Fibroblast of lung (primary cell): ENCODE data around the gene BCKDHB. TPM values are rescaled to one million over a fixed set of nuclear protein-coding genes. Genes with fewer than 3 reads are reported as not detected.

Experiments
- DNase-seq, 2 donors: peaks; one replicate each; pipeline versions ENCODE4 v3.0.0 to v3.0.0-alpha.2; 2010; ENCODE audit warnings: low read depth in 2 of 2
- H2AFZ ChIP-seq: 2 replicates; pipeline ENCODE4 v1.5.1; 2012; ENCODE audit warnings: low read length, control low read depth, inconsistent platforms
- H3K27ac ChIP-seq: 2 replicates; pipeline ENCODE4 v1.5.1; 2011; ENCODE audit warnings: low read length, control low read depth; ENCODE audit not compliant: insufficient read depth
- H3K27me3 ChIP-seq: 2 replicates; pipeline ENCODE4 v1.5.1; 2011; ENCODE audit warnings: mild to moderate bottlenecking, low read length; ENCODE audit not compliant: control insufficient read depth, insufficient read depth
- H3K36me3 ChIP-seq: 2 replicates; pipeline ENCODE4 v1.5.1; 2011; ENCODE audit warnings: low read length; ENCODE audit not compliant: control insufficient read depth, insufficient read depth
- H3K4me1 ChIP-seq: 2 replicates; pipeline ENCODE4 v1.5.1; 2011; ENCODE audit warnings: low read length; ENCODE audit not compliant: control insufficient read depth, insufficient read depth; ENCODE audit errors: extremely low read depth
- H3K4me2 ChIP-seq: 2 replicates; pipeline ENCODE4 v1.5.1; 2011; ENCODE audit warnings: low read length, control low read depth; ENCODE audit not compliant: insufficient read depth; ENCODE audit errors: extremely low read depth
- H3K4me3 ChIP-seq, 4 experiments: fragments of 200-600 bp in 1 of 4; sonication (generic) in 1 of 4; replicated peaks in 1 of 4; 2 replicates each; pipeline ENCODE4 v1.5.1; 2011 to 2016; ENCODE audit warnings: low read length in 4 of 4, low read depth in 3 of 4, mild to moderate bottlenecking in 3 of 4, control low read depth in 2 of 4, inconsistent platforms in 1 of 4, mixed read lengths in 1 of 4; ENCODE audit not compliant: insufficient read depth in 1 of 4; ENCODE audit errors: control extremely low read depth in 1 of 4
- H3K79me2 ChIP-seq: 2 replicates; pipeline ENCODE4 v1.5.1; 2012; ENCODE audit warnings: mild to moderate bottlenecking, low read length, inconsistent platforms; ENCODE audit not compliant: control insufficient read depth, insufficient read depth
- H3K9ac ChIP-seq: 2 replicates; pipeline ENCODE4 v1.5.1; 2011; ENCODE audit warnings: mild to moderate bottlenecking, low read length, control low read depth; ENCODE audit not compliant: insufficient read depth
- H3K9me3 ChIP-seq: 2 replicates; pipeline ENCODE4 v1.5.1; 2012; ENCODE audit warnings: low read depth, low read length; ENCODE audit not compliant: control insufficient read depth, insufficient read depth
- H4K20me1 ChIP-seq: 2 replicates; pipeline ENCODE4 v1.5.1; 2011; ENCODE audit warnings: low read length; ENCODE audit not compliant: control insufficient read depth, insufficient read depth; ENCODE audit errors: extremely low read depth
- EZH2 ChIP-seq: IDR thresholded peaks from 2 replicates; pipeline ENCODE4 v1.5.1; 2012; ENCODE audit warnings: low read length, control low read depth, mild to moderate bottlenecking; ENCODE audit errors: missing control alignments
- polyA plus RNA-seq, 2 donors: library from polyadenylated mRNA; depleted of rRNA in 1 of 2; stranded (reverse) in 1 of 2; unstranded in 1 of 2; fragments of >200 nt; gene quantifications; 2 replicates each; pipeline ENCODE4 v1.2.1, GENCODE V29; 2011 to 2012; ENCODE audit warnings: missing spikeins in 1 of 2
- total RNA-seq: library from RNA; depleted of rRNA; stranded (reverse); fragments of >200 nt; gene quantifications from 2 replicates; pipeline ENCODE4 v1.2.1, GENCODE V29; 2014
- TF ChIP-seq, protein P1 (sequence below), 2 donors: IDR thresholded peaks in 1 of 2; conservative IDR thresholded peaks in 1 of 2; 1 replicate in 1 of 2; 2 replicates in 1 of 2; pipeline ENCODE4 v1.5.1; 2011 to 2012; ENCODE audit warnings: low read length in 2 of 2, control low read depth in 1 of 2, inconsistent platforms in 1 of 2, low read depth in 1 of 2, mild to moderate bottlenecking in 1 of 2

The BCKDHB gene
- total and polyA plus RNA-seq, 2 donors (not counting 1 experiment from before 2014, with no cell fraction given) = 8.3 to 16.2 TPM

DNA sequence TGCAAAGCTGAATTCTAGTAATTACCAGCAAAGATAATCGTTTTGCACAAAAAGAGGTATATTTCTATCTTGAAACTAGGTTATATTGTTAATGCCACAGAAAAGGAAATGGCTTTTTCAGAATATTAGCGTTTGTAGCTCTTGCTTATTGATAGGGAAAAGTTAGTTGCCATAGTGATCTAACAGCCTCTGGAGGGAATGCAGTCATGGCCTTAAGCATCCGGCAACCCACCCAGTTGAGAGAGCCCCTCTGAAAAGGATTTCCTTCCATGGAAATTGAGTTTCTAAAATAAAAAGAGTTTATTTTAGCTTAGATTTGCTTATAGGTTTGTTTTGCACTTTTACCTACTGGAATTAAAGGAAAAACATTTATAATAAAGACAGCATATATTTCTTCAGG, 224.5 kb downstream of the BCKDHB start:
- Histone ChIP-seq H3K36me3 (no peaks in the 10 kb centered on the region), H3K79me2 (no peaks in the 10 kb centered on the region), H3K27ac (no peak overlapping the region), H3K9ac (no peak overlapping the region), H4K20me1 (no peaks in the 10 kb centered on the region), H3K4me1 (no peaks in the 10 kb centered on the region), H3K9me3 (no peaks in the 10 kb centered on the region), H3K4me3 (no peak overlapping the region), H3K4me2 (no peak overlapping the region), H2AFZ (no peak overlapping the region), H3K27me3 (no peaks in the 10 kb centered on the region)
- TF ChIP-seq EZH2 = no peak
- TF ChIP-seq, protein P1, sequence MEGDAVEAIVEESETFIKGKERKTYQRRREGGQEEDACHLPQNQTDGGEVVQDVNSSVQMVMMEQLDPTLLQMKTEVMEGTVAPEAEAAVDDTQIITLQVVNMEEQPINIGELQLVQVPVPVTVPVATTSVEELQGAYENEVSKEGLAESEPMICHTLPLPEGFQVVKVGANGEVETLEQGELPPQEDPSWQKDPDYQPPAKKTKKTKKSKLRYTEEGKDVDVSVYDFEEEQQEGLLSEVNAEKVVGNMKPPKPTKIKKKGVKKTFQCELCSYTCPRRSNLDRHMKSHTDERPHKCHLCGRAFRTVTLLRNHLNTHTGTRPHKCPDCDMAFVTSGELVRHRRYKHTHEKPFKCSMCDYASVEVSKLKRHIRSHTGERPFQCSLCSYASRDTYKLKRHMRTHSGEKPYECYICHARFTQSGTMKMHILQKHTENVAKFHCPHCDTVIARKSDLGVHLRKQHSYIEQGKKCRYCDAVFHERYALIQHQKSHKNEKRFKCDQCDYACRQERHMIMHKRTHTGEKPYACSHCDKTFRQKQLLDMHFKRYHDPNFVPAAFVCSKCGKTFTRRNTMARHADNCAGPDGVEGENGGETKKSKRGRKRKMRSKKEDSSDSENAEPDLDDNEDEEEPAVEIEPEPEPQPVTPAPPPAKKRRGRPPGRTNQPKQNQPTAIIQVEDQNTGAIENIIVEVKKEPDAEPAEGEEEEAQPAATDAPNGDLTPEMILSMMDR (conservative IDR thresholded peaks at IDR 0.05 in 1 of 2, IDR thresholded peaks at IDR 0.05 in 1 of 2; ENCODE audit: low read depth in 1 of 2, low read length in 2 of 2) = no peak
- DNase-seq = no peak

DNA sequence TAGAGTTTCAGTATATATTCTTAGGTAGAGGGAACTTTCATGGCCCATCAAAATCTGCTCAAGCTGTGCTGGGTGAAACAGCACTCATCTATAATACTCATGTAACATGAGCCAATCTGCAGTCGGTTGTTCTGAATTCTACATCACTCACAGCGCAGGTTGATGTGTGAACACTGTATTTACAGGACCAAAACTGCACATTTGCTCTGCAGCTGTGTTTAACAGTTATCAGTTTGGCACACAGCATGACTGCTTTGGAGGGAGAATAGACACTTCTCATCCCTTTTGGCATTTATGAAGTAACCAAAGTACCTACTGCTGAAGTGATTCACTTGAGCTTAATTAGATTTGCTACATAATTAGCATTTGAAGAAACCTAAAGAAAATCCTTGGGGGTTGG, 225.1 kb downstream of the BCKDHB start:
- H3K4me2 ChIP-seq = no peak overlapping the region
- no peaks in the 10 kb centered on the region for H3K27me3 ChIP-seq
- TF ChIP-seq, protein P1 (conservative IDR thresholded peaks at IDR 0.05 in 1 of 2, IDR thresholded peaks at IDR 0.05 in 1 of 2; ENCODE audit: low read depth in 1 of 2, low read length in 2 of 2) = no peak
- no peak for TF ChIP-seq EZH2
- no peak overlapping the region for H2AFZ ChIP-seq
- H3K9me3 ChIP-seq = no peaks in the 10 kb centered on the region
- no peak overlapping the region for H3K27ac ChIP-seq
- H4K20me1 ChIP-seq = no peaks in the 10 kb centered on the region
- no peaks in the 10 kb centered on the region for H3K79me2 ChIP-seq
- H3K36me3 ChIP-seq = no peaks in the 10 kb centered on the region
- H3K4me3 ChIP-seq = no peak overlapping the region
- H3K9ac ChIP-seq = no peak overlapping the region
- DNase-seq = no peak
- H3K4me1 ChIP-seq = no peaks in the 10 kb centered on the region

DNA sequence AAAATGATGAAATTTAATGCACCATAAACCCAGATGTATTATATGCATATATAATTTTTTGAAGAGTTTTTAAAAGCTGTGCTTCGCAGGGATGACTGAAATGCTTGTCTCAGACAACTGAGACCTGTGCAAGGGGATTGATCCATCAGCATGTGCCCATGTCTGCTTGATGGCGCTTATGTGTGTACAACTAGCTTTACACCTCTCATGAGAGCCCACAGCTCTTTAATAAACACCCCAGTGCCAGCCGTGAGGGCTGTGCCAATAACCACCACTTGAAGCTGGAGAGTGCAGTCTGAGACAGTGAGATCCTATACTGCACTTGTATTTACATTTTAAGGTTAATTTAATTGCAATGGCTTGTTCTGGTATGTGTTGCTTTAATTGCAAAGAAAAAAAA, 225.5 kb downstream of the BCKDHB start:
- H3K27ac ChIP-seq = no peak overlapping the region
- no peak overlapping the region for H2AFZ ChIP-seq
- no peak overlapping the region for H3K9ac ChIP-seq
- no peaks in the 10 kb centered on the region for H3K36me3 ChIP-seq
- H4K20me1 ChIP-seq = no peaks in the 10 kb centered on the region
- no peaks in the 10 kb centered on the region for H3K9me3 ChIP-seq
- H3K79me2 ChIP-seq = no peaks in the 10 kb centered on the region
- no peak for TF ChIP-seq EZH2
- TF ChIP-seq, protein P1 (conservative IDR thresholded peaks at IDR 0.05 in 1 of 2, IDR thresholded peaks at IDR 0.05 in 1 of 2; ENCODE audit: low read depth in 1 of 2, low read length in 2 of 2) = no peak
- H3K4me1 ChIP-seq = no peaks in the 10 kb centered on the region
- DNase-seq = no peak
- H3K4me3 ChIP-seq = no peak overlapping the region
- H3K27me3 ChIP-seq = no peaks in the 10 kb centered on the region
- no peak overlapping the region for H3K4me2 ChIP-seq
